ENCODE measurements around the gene RNASE4.
"Not testable (repeated sequence)": the region's sequence is repeated elsewhere in the genome, so short reads cannot be mapped to it uniquely, and the experiment has no call there.

RNASE4 gene

DNA sequence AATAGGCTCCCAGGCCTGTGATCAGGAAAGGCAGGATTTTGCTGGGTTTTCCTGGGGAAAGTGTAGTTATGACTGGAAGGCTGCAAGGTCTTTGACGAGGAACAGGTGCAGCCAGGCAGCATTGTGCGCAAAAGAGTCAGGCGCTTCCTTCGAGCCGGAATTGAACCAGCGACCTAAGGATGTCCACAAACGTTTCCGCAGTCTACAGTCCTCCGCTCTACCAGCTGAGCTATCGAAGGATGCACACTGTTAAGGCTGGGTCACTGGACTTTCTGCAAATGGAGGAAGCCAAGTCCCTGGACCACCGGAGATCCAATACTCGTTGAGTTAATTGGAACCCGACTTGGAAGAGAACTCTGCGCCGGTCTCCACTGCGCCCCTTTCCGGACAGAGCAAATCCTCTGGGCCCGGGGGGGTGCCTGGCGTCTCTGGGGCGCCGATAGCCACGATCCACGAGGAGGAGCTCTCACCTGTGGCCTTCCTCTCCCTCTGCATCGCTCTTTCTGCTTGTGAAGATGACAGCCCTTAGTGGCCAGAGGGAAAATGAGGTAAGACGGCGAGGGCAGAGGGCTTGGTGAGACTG is 24.5 kb upstream of the RNASE4 start:
- Histone ChIP-seq H3K27me3 (ENCODE audit: control insufficient read depth in 3 of 3, insufficient read depth in 3 of 3, low read depth in 1 of 3, low read length in 3 of 3) (peaks cover 0 to 84% (median 54%) of the 10 kb centered on the region in 3 experiments), H3K9me3 (replicated peaks in 1 of 2; ENCODE audit: control insufficient read depth in 2 of 2, insufficient read depth in 1 of 2, low read depth in 1 of 2, low read length in 2 of 2) (peaks cover 0 to 2% of the 10 kb centered on the region in 2 donors), H3K4ac (ENCODE audit: low read length) (no peak overlapping the region), H3K27ac (replicated peaks; ENCODE audit: low read length) (no peak overlapping the region), H4K8ac (ENCODE audit: low read depth, low read length) (no peak overlapping the region), H3K36me3 (replicated peaks in 1 of 2; ENCODE audit: control insufficient read depth in 2 of 2, insufficient read depth in 2 of 2, low read length in 2 of 2) (no peaks in the 10 kb centered on the region), H3K79me1 (ENCODE audit: low read depth, low read length) (no peaks in the 10 kb centered on the region), H3K4me2 (ENCODE audit: insufficient read depth, low read length, poor library complexity, severe bottlenecking) (no peak overlapping the region), H2AFZ (ENCODE audit: low read length) (no peak overlapping the region), H2BK15ac (ENCODE audit: low read length) (no peak overlapping the region), H3K14ac (ENCODE audit: low read length) (no peak overlapping the region), H3K9ac (ENCODE audit: low read depth, low read length, poor library complexity) (no peak overlapping the region), H2BK5ac (ENCODE audit: low read length) (no peak overlapping the region), H2AK5ac (ENCODE audit: low read depth, low read length) (no peak overlapping the region), H3K4me1 (ENCODE audit: control insufficient read depth in 2 of 2, insufficient read depth in 1 of 2, low read depth in 1 of 2, low read length in 2 of 2) (peaks cover 0 to 6% of the 10 kb centered on the region in 2 donors), H2BK120ac (ENCODE audit: low read depth, low read length) (no peak overlapping the region), H3K23ac (ENCODE audit: low read depth, low read length, poor library complexity) (no peak overlapping the region), H4K91ac (ENCODE audit: low read depth, low read length, poor library complexity) (no peak overlapping the region), H2BK12ac (ENCODE audit: low read length) (no peak overlapping the region), H3K18ac (ENCODE audit: low read length) (no peak overlapping the region), H3K4me3 (ENCODE audit: low read length in 2 of 2) (no peak overlapping the region)
- no CpG with 5 or more reads among the region's 26 CpGs for WGBS, 2 donors (ENCODE audit: extremely low coverage in 2 of 2, insufficient read length in 2 of 2, insufficient replicate concordance in 1 of 2)
- DNase-seq (ENCODE audit: low spot score): no peak

DNA sequence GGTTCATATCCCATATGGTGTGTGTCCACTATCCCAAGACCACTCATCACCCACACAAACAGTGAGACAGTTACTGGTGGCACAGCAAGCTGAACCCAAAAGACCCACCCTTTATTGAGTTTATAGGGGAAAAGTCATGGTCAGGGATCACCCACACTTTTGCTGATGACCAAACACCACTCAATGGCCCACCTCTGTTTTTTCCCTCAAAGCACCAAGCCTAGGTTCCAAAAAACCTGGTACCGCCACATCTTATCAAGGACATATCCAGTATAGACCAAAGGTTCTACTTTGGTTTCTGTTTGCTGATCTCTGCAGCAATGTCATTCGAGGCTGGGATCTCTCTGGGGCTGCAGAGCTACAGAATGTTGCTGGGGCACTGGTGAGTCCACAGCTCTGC is 23.2 kb upstream of the RNASE4 start:
- Histone ChIP-seq H3K4me3 (ENCODE audit: low read length in 2 of 2) (no peak overlapping the region), H3K36me3 (replicated peaks in 1 of 2; ENCODE audit: control insufficient read depth in 2 of 2, insufficient read depth in 2 of 2, low read length in 2 of 2) (no peaks in the 10 kb centered on the region), H2BK12ac (ENCODE audit: low read length) (no peak overlapping the region), H4K8ac (ENCODE audit: low read depth, low read length) (no peak overlapping the region), H3K4me2 (ENCODE audit: insufficient read depth, low read length, poor library complexity, severe bottlenecking) (no peak overlapping the region), H2BK5ac (ENCODE audit: low read length) (no peak overlapping the region), H2AFZ (ENCODE audit: low read length) (no peak overlapping the region), H3K23ac (ENCODE audit: low read depth, low read length, poor library complexity) (no peak overlapping the region), H3K18ac (ENCODE audit: low read length) (no peak overlapping the region), H3K79me1 (ENCODE audit: low read depth, low read length) (no peaks in the 10 kb centered on the region), H4K91ac (ENCODE audit: low read depth, low read length, poor library complexity) (no peak overlapping the region), H2BK15ac (ENCODE audit: low read length) (no peak overlapping the region), H3K27ac (replicated peaks; ENCODE audit: low read length) (no peak overlapping the region), H3K27me3 (ENCODE audit: control insufficient read depth in 3 of 3, insufficient read depth in 3 of 3, low read depth in 1 of 3, low read length in 3 of 3) (peaks cover 0 to 74% (median 44%) of the 10 kb centered on the region in 3 experiments), H3K9ac (ENCODE audit: low read depth, low read length, poor library complexity) (no peak overlapping the region), H2AK5ac (ENCODE audit: low read depth, low read length) (no peak overlapping the region), H3K4ac (ENCODE audit: low read length) (no peak overlapping the region), H3K4me1 (ENCODE audit: control insufficient read depth in 2 of 2, insufficient read depth in 1 of 2, low read depth in 1 of 2, low read length in 2 of 2) (peaks cover 0 to 6% of the 10 kb centered on the region in 2 donors), H2BK120ac (ENCODE audit: low read depth, low read length) (no peak overlapping the region), H3K9me3 (replicated peaks in 1 of 2; ENCODE audit: control insufficient read depth in 2 of 2, insufficient read depth in 1 of 2, low read depth in 1 of 2, low read length in 2 of 2) (peaks cover 0 to 2% of the 10 kb centered on the region in 2 donors), H3K14ac (ENCODE audit: low read length) (no peak overlapping the region)
- DNase-seq (ENCODE audit: low spot score): no peak
- no CpG with 5 or more reads among the region's 2 CpGs for WGBS, 2 donors (ENCODE audit: extremely low coverage in 2 of 2, insufficient read length in 2 of 2, insufficient replicate concordance in 1 of 2)

DNA sequence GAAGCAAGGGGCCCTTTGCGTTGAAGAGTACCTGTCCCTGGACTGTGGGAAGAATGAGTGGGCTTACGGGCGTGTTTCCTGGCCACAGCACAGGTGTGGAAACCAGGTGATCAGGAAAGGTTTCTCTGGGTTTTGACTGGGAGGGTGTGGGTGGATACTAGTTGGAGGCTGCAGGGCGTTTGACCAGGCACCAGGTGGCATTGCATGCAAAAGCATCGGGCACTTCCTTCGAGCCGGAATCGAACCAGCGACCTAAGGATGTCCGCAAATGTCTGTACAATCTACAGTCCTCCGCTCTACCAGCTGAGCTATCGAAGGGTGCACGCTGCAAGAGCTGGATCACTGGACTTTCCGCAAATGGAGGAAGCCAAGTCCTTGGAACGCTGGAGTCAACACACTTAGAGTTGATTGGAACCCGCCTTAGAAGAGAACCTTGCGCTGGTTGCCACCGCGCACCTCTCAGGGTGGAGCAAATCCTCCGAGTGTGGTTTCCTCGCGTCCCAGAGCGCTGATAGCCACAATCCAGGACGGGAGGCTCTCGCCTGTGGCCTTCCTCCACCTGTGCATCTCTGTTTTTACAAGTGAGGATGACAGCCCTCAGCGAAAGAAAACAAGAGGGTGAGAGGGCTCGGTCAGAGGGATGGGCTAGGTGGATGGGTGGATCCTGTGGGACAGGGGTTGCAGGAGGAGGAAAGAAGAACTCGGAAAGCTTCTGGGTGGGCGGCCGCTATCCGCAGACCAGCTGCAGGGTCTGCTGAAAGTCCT is 21.2 kb upstream of the RNASE4 start:
- H3K27me3 ChIP-seq (ENCODE audit: control insufficient read depth in 3 of 3, insufficient read depth in 3 of 3, low read depth in 1 of 3, low read length in 3 of 3): peaks cover 0 to 58% (median 26%) of the 10 kb centered on the region in 3 experiments
- peak overlapping the region; percentile 67 for H3K23ac ChIP-seq (ENCODE audit: low read depth, low read length, poor library complexity)
- peak overlapping the region; percentile 70 for H3K18ac ChIP-seq (ENCODE audit: low read length)
- H3K4me2 ChIP-seq (ENCODE audit: insufficient read depth, low read length, poor library complexity, severe bottlenecking): peak overlapping the region; percentile 96
- DNase-seq (ENCODE audit: low spot score): peak; percentile 51
- no peak overlapping the region for H3K14ac ChIP-seq (ENCODE audit: low read length)
- H3K4me1 ChIP-seq (ENCODE audit: control insufficient read depth in 2 of 2, insufficient read depth in 1 of 2, low read depth in 1 of 2, low read length in 2 of 2): no peaks in the 10 kb centered on the region
- peak overlapping the region; percentile 6 for H2AK5ac ChIP-seq (ENCODE audit: low read depth, low read length)
- H3K79me1 ChIP-seq (ENCODE audit: low read depth, low read length): no peaks in the 10 kb centered on the region
- H2BK120ac ChIP-seq (ENCODE audit: low read depth, low read length): no peak overlapping the region
- H4K91ac ChIP-seq (ENCODE audit: low read depth, low read length, poor library complexity): no peak overlapping the region
- no peak overlapping the region for H2BK12ac ChIP-seq (ENCODE audit: low read length)
- H2BK15ac ChIP-seq (ENCODE audit: low read length): no peak overlapping the region
- no peak overlapping the region for H3K4ac ChIP-seq (ENCODE audit: low read length)
- H3K36me3 ChIP-seq (replicated peaks in 1 of 2; ENCODE audit: control insufficient read depth in 2 of 2, insufficient read depth in 2 of 2, low read length in 2 of 2): no peaks in the 10 kb centered on the region
- peak overlapping the region; percentile 39 to 77 for H3K4me3 ChIP-seq (ENCODE audit: low read length in 2 of 2)
- no CpG with 5 or more reads among the region's 31 CpGs for WGBS, 2 donors (ENCODE audit: extremely low coverage in 2 of 2, insufficient read length in 2 of 2, insufficient replicate concordance in 1 of 2)
- H3K9me3 ChIP-seq (replicated peaks in 1 of 2; ENCODE audit: control insufficient read depth in 2 of 2, insufficient read depth in 1 of 2, low read depth in 1 of 2, low read length in 2 of 2): no peaks in the 10 kb centered on the region
- peak overlapping the region; percentile 18 for H3K9ac ChIP-seq (ENCODE audit: low read depth, low read length, poor library complexity)
- H3K27ac ChIP-seq (replicated peaks; ENCODE audit: low read length): no peak overlapping the region
- H2AFZ ChIP-seq (ENCODE audit: low read length): peak overlapping the region; percentile 78
- H4K8ac ChIP-seq (ENCODE audit: low read depth, low read length): no peak overlapping the region
- no peak overlapping the region for H2BK5ac ChIP-seq (ENCODE audit: low read length)

DNA sequence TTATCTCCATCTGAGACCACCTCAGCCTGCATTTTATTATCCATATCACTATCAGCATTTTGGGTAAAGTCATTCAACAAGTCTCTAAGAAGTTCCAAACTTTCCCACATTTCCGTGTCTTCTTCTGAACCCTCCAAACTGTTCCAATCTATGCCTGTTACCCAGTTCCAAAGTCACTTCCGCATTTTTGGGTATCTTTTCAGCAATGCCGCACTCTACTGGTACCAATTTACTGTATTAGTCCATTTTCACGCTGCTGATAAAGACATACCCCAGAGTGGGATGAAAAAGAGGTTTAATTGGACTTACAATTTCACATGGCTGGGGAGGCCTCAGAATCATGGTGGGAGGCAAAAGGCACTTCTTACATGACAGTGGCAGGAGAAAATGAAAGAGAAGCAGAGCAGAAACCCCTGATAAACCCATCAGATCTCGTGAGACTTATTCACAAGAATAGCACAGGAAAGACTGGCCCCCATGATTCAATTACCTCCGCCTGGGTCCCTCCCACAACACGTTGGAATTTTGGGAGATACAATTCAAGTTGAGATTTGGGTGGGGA is 17.9 kb upstream of the RNASE4 start:
- not testable (repeated sequence) for H2BK5ac ChIP-seq (ENCODE audit: low read length); H2AK5ac ChIP-seq (ENCODE audit: low read depth, low read length); H3K79me1 ChIP-seq (ENCODE audit: low read depth, low read length); H3K18ac ChIP-seq (ENCODE audit: low read length); H3K4me2 ChIP-seq (ENCODE audit: insufficient read depth, low read length, poor library complexity, severe bottlenecking); H3K4me3 ChIP-seq (ENCODE audit: low read length in 2 of 2); H3K4me1 ChIP-seq (ENCODE audit: control insufficient read depth in 2 of 2, insufficient read depth in 1 of 2, low read depth in 1 of 2, low read length in 2 of 2); H3K9me3 ChIP-seq (replicated peaks in 1 of 2; ENCODE audit: control insufficient read depth in 2 of 2, insufficient read depth in 1 of 2, low read depth in 1 of 2, low read length in 2 of 2); H3K36me3 ChIP-seq (replicated peaks in 1 of 2; ENCODE audit: control insufficient read depth in 2 of 2, insufficient read depth in 2 of 2, low read length in 2 of 2); H3K4ac ChIP-seq (ENCODE audit: low read length); H2BK12ac ChIP-seq (ENCODE audit: low read length); H2AFZ ChIP-seq (ENCODE audit: low read length); H2BK120ac ChIP-seq (ENCODE audit: low read depth, low read length); H3K27ac ChIP-seq (replicated peaks; ENCODE audit: low read length); H4K8ac ChIP-seq (ENCODE audit: low read depth, low read length); H3K14ac ChIP-seq (ENCODE audit: low read length); H3K9ac ChIP-seq (ENCODE audit: low read depth, low read length, poor library complexity); H2BK15ac ChIP-seq (ENCODE audit: low read length); H4K91ac ChIP-seq (ENCODE audit: low read depth, low read length, poor library complexity); H3K23ac ChIP-seq (ENCODE audit: low read depth, low read length, poor library complexity); DNase-seq (ENCODE audit: low spot score)
- no CpG with 5 or more reads among the region's 7 CpGs for WGBS, 2 donors (ENCODE audit: extremely low coverage in 2 of 2, insufficient read length in 2 of 2, insufficient replicate concordance in 1 of 2)
- peaks cover 0 to 40% (median 23%) of the 10 kb centered on the region in 3 experiments for H3K27me3 ChIP-seq (ENCODE audit: control insufficient read depth in 3 of 3, insufficient read depth in 3 of 3, low read depth in 1 of 3, low read length in 3 of 3)
